Stimulated activated CD4-positive, alpha-beta T cell treated with anti-CD3 and anti-CD28 coated beads, TNF-alpha, amount 100 ng/mL, for 48 hours (primary cell): ENCODE data around the gene NLRX1.
"Not testable (repeated sequence)": the region's sequence is repeated elsewhere in the genome, so short reads cannot be mapped to it uniquely, and the experiment has no call there.

Source experiments
- DNase-seq, 3 donors: peaks; one replicate each; pipeline ENCODE4 v3.0.0-alpha.2; 2020; ENCODE audit warnings: low read depth in 3 of 3

NLRX1 gene

DNA sequence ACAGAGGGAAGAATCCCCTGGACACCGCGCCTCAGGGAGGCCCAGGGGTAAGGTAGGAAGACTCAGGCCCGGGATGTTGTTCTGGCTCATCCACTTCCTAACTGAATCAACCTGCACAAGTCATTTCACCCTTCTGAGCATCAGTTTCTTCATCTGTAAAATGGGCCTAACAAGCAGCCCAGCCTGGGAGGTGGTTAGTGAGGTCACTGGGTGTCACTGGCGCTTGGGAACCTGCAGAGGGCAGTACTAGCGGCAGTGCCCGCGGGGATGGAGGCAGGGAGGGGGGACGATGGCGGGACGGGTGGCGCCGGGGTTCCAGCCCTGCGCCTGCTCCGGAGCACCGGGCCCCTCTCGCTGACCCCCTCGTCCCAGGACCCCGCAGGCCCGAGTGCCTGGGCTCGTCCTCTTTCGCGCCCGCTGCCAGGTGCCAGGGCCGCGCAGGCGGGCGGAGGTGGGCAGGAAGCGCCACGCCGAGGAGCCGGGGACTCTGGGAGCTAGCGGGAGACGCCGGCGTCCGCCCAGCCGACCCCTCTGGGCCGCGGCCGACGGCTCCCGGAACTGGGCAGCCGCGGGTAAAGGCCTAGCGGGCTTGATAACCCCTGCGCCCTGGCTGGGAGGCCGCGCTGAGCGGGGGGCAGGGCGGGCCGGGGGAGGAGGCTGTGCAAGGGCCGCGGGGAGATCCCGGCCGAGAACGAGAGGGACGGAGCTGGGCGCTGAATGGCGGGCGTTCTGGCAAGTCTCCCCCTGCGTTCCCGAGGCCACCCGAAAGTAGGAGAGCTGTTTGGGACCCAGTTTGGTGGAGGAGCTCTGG is at the start of gene NLRX1:
TSS of gene NLRX1 (plus strand) at position 255 of the 811 bp plus-strand sequence. CDS start 2,679 bp downstream, outside the sequence.
- peak; percentile 79 to 85 (median 79) for DNase-seq

DNA sequence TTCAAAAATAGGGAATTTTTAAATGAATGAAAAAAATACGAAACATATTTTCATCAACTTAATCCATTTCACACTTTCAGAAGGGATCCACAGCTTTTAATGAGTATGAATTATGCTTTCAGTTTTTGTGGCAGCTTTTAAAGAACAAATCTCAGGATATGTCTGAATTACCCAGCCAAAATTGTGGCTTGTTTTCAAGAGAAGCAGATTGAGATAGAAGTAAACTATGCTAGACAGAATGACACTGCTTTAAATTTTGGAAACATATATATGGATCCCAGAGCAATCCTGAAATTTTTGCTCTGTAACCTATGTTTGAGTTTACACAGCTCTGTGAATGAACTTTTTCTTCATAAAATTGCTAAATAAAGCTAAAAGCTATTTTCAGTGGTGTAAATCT is 49.6 kb upstream of the NLRX1 start:
- no peak for DNase-seq

GRCh38 chr11:119120639-119121007 is 47.9 kb upstream of the NLRX1 start:
- DNase-seq, result no peak

- peak; percentile 99 to 100 (median 100) for DNase-seq
Observed at GRCh38 chr11:119121008-119121810, 47.3 kb upstream of the NLRX1 start, which contains the start of gene HINFP. TSS of gene HINFP (plus strand) at chr11:119121580. CDS start at chr11:119126945, 5,365 bp downstream.

GRCh38 chr11:119121811-119122124 is 46.8 kb upstream of the NLRX1 start:
- DNase-seq, result no peak

GRCh38 chr11:119125821-119126220 is 42.7 kb upstream of the NLRX1 start:
- DNase-seq, result no peak

DNA sequence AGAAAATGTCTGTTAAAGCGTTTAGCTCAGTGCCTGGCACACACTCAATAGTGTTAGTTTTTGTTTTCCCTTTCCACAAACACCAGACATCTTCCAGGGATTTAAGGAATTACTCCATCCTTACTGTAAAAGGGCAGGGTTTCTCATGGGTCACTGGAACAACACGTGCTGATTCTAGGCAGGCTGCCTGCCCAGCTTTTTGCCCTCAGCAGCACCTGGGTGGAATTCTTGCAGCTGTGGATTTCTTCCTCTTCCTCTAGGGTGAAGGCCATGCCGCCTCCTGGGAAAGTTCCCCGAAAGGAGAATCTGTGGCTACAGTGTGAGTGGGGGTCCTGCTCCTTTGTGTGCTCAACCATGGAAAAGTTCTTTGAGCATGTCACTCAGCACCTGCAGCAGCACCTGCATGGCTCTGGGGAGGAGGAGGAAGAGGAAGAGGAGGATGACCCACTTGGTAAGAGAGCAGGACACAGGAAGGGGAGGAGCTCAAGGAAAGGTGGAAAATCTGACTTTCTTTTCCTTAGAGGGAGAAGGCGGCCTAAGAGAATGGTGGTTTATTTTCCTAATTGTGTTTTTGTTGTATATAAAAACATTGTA is 41.8 kb upstream of the NLRX1 start:
- no peak for DNase-seq

GRCh38 chr11:119130662-119131061 is 37.9 kb upstream of the NLRX1 start:
- DNase-seq, result no peak

GRCh38 chr11:119134389-119134978 is 34.0 kb upstream of the NLRX1 start:
- no peak for DNase-seq

DNA sequence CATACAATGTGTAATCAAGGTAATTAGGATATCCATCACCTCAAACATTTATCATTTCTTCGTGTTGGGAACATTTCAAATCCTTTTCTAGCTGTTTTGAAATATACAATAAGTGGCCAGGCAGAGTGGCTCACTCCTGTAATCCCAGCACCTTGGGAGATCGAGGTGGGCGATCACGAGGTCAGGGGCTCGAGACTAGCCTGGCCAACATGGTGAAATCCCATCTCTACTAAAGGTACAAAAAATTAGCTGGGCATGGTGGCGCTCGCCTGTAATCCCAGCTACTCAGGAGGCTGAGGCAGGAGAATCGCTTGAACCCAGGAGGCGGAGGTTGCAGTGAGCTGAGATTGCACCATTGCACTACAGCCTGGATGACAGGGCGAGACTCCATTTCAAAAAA is 29.2 kb upstream of the NLRX1 start:
- not testable (repeated sequence) for DNase-seq

- peak in 1 of 3 donors; percentile 25 for DNase-seq
Observed at GRCh38 chr11:119144825-119145486, 23.6 kb upstream of the NLRX1 start.

- DNase-seq, result no peak
Observed at GRCh38 chr11:119145551-119145950, 23.0 kb upstream of the NLRX1 start.

GRCh38 chr11:119147604-119148333 is 20.8 kb upstream of the NLRX1 start:
- DNase-seq, result no peak

GRCh38 chr11:119148720-119149017 is 19.9 kb upstream of the NLRX1 start:
- no peak for DNase-seq

GRCh38 chr11:119149018-119149785 is 19.3 kb upstream of the NLRX1 start, which contains the start of gene ABCG4:
TSS of gene ABCG4 (plus strand) at chr11:119149052. CDS start at chr11:119149966, 914 bp downstream.
- DNase-seq, result peak in 1 of 3 donors; percentile 28

DNA sequence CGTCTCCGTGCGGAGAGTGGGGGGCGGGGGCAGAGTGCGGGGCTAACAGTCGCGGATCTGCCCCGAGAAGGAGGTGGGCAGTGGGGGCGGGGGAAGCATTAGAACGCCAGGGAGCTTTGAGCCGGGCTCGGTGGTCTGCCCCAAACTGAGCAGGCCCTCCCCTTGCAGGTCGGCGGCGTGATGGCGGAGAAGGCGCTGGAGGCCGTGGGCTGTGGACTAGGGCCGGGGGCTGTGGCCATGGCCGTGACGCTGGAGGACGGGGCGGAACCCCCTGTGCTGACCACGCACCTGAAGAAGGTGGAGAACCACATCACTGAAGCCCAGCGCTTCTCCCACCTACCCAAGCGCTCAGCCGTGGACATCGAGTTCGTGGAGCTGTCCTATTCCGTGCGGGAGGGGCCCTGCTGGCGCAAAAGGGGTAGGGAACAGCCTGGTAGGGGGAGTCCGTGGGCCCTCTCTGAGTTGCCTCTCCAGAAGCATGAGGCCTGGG is 18.7 kb upstream of the NLRX1 start:
- DNase-seq, result no peak

- DNase-seq, result no peak
Observed at GRCh38 chr11:119152043-119152442, 16.5 kb upstream of the NLRX1 start.

DNA sequence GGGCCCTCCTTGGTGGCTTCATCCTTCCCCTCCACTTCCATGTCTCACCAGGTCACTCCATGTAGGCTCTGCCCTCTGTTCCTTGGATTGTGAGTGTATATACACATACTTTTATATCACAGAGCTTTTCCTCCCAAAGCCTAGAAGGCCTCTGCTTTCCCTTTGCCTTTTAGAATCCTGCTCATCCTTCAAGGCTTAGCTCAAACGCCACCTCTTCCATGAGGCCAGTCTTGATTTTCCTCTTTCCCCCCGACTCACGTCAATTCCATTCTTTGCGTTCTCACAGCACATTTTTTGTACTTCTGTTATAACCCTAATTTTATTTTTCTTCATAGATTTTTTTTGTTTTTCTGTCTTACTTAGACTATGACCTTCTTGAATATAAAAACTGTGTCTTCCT is 15.9 kb upstream of the NLRX1 start:
- DNase-seq, result no peak

DNA sequence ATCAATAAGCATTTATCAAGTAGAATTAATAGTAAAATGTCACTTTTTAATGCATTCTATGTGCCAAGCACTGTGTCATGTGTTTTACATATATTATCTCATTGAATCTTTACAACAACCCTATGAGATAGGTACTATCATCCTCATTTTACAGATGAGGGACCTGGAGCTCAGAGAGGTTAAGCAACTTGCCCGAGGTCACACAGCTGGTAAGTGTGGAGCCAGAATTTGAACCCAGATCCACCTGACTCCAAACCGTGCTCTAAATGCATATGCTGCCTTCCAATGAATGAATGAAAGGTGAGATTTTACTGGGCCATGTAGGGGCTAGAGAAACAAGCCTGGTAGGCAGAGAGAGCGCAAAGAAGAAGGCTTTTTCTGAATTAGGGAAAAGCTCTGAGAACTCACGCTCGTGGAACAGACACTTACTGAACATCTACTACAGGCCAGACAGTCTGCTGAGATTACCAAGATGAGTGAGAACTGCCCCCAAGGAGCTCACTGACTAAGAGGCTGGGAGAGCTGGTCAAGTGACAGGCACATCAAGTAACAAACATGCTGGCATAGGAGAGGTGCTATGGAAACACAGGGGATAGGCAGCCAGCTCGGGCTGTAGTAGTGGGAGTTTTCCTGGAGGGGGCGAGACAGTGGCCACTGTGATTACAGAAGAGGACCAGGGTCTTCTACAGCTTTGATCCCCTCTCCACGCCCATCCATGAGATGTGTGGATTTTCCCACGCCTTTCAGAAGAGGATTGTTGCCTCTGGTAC is 15.3 kb upstream of the NLRX1 start:
- DNase-seq, result no peak
